H7 (cell line): ENCODE results near the gene CTCF. TPM values are rescaled to one million over a fixed set of nuclear protein-coding genes. Genes with fewer than 3 reads are reported as not detected.

ENCODE experiments used
- DNase-seq: peaks from one replicate; pipeline ENCODE4 v3.0.0; 2012
- H3K27me3 ChIP-seq: 2 replicates; pipeline ENCODE4 v1.6.0; 2011; ENCODE audit warnings: mild to moderate bottlenecking, low read length; ENCODE audit not compliant: control insufficient read depth, insufficient read depth
- H3K36me3 ChIP-seq: replicated peaks from 2 replicates; pipeline ENCODE4 v1.5.1; 2011; ENCODE audit warnings: low read length; ENCODE audit not compliant: control insufficient read depth, insufficient read depth
- H3K4me3 ChIP-seq: 2 replicates; pipeline ENCODE4 v1.5.1; 2011; ENCODE audit warnings: low read depth, mild to moderate bottlenecking, control low read depth, low read length, moderate library complexity; ENCODE audit not compliant: insufficient read depth
- total RNA-seq: library from RNA; depleted of rRNA; stranded (reverse); fragments of >200 nt; shearing (Covaris generic); gene quantifications from 2 replicates; pipeline ENCODE4 v1.2.3, GENCODE V29; 2014

CTCF gene
- total RNA-seq, 1 experiment from 2014 or later, result 35.7 TPM

DNA sequence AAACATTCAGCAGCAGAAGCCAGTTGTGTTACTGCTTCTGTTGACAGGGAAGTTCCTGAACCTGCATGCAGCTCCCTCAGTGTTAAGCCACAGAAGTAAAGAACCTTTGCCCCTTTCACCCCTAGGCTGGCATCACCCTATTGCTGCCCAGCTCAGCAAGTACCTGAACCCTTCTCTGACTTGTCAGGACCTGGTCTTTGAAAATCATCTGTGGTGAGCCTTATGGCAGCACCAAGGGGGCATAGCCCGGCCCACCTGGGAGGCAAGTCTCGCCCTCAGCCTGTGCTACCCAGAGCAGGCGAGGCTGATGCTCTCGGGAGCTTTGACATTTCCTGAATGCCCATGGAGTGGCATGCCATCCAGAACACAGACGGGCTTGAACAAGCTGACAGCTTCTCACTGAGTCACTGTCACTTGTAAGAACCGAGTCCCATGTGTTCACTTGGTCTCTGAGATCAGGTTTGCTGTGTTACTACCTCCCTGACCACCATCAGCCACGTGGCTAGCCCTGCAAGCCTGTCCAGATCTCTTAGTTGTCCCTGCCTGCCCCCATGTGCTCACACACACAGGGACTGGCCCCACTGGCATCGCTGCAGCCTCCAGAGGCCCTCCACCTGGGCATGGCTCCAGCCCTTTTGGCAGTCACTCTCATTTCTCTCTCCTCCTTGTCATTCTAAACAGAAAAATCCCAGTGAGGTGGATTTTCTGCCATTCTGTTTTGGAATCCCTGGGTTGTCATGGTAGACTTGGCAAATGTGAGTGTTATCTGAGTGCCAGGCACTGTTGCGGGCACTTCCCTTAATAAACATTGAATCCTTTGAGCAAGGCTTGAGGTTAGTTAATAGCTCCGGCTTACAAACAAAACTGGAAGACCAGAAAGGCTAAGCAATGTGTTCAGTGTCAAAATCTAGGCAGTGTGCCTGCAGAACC is 79.7 kb downstream of the CTCF start:
- peaks cover 20% of the 10 kb centered on the region; the same call in 1 of the 2 replicates for H3K27me3 ChIP-seq
- DNase-seq, result peak; percentile 48
- H3K36me3 ChIP-seq, result peaks cover 2% of the 10 kb centered on the region; the same call in 1 of the 2 replicates
- H3K4me3 ChIP-seq, result no peak overlapping the region

DNA sequence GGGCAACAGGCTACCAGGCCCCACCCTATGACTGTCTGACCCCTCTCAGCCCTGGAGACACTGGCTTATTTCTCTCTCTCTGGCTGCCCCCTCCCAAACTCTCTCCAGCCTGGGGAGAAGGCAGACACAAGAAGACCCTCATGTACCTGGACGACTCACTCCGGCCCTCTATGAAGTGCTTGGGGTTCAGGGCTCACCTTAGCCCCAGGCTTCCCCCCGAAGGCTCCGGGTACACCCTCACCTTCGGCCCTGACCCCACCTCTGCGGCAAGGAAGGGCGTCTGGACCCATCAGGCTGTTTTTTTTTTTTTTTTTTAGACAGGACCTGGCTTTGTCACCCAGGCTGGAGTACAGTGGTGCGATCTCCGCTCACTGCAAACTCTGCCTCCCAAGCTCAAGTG is 81.7 kb downstream of the CTCF start:
- no peak overlapping the region for H3K4me3 ChIP-seq
- H3K36me3 ChIP-seq, result no peaks in the 10 kb centered on the region; the same call in 1 of the 2 replicates
- peak; percentile 37 for DNase-seq
- H3K27me3 ChIP-seq, result peaks cover 40% of the 10 kb centered on the region

DNA sequence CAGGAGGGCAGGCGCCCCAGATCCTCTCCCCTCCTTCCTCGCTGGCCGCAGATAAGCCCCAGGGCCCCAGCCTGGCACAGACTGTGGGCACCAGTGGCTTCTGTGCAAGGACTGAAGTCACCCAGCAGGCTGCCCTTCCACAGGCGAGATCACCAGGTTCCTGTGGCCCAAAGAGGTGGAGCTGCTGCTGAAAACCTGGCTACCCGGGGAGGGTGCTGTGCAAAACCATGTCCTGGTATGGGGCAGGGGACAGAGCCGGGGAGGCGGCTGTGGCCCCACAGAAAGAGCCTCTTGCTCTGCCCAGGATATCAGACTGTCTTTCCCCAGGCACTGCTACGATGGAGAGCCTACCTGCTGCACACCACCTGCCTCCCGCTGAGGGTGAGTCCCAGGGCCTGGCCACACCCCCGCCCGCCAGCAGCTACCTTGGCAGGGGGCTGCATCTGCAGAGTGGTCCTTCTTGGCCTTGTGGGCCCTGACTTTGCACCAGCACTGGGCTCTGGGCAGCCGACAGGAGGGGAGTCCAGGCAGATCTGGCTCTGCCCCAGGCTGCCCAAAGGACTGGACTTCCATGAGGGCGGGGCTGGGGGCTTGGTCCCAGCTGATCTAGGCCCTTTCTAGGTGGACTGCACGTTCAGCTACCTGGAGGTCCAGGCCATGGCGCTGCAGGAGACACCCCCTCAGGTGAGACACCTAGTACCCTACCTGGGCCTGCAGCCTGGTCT is 83.2 kb downstream of the CTCF start:
- H3K36me3 ChIP-seq, result peaks cover 2% of the 10 kb centered on the region
- peak; percentile 71 for DNase-seq
- peaks cover 52% of the 10 kb centered on the region for H3K27me3 ChIP-seq
- H3K4me3 ChIP-seq, result peak overlapping the region; percentile 42

GRCh38 chr16:67647111-67647651 is 84.9 kb downstream of the CTCF start:
- Histone ChIP-seq H3K4me3 (no peak overlapping the region), H3K27me3 (peaks cover 67% of the 10 kb centered on the region), H3K36me3 (peaks cover 4% of the 10 kb centered on the region)
- peak; percentile 56 for DNase-seq

DNA sequence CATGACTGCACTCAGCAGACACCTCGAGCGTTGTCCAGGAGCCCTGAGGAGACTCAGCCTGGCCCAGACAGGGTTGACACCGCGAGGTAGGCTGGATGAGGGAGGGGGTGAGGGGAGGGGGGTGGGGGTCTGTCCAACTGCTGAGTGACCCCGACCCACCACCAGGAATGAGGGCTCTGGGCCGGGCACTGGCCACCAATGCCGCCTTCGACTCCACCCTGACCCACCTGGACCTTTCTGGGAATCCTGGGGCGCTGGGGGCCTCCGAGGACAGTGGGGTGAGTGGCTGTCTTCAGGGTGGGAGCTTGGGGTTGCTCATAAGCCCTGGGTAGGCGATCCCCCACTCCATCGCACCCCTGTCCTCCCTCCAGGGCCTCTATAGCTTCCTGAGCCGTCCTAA is 85.4 kb downstream of the CTCF start:
- Histone ChIP-seq H3K36me3 (peaks cover 4% of the 10 kb centered on the region), H3K4me3 (no peak overlapping the region), H3K27me3 (peaks cover 72% of the 10 kb centered on the region)
- DNase-seq, result no peak

DNA sequence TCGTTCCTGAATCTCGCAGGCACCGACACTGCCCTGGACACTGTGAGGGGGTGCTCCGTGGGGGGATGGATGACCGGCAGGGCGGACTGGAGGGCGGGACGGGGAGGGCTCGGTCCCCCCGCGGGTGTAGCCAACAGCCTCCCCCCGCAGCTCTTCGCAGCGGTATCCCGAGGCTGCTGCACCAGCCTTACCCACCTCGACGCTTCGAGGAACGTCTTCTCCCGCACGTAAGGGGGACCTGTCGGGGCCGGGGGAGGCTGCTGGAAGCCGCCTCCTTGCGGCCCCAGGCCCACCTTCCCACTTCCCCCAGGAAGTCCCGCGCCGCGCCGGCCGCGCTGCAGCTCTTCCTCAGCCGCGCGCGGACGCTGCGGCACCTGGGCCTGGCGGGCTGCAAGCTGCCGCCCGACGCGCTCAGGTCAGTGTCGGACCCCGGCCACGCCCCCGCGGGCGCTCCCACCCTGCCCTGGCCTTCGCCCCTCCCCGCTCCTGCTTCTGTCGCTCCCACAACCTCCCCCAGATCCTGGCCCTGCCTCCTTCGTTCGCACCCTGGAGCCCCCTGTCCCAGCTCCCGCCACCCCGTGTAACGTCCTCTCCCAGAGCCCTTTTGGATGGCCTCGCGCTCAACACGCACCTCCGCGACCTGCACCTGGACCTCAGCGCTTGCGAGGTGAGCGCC is 85.9 kb downstream of the CTCF start:
- peak; percentile 65 for DNase-seq
- H3K4me3 ChIP-seq, result no peak overlapping the region
- H3K27me3 ChIP-seq, result peaks cover 74% of the 10 kb centered on the region
- H3K36me3 ChIP-seq, result peaks cover 4% of the 10 kb centered on the region

DNA sequence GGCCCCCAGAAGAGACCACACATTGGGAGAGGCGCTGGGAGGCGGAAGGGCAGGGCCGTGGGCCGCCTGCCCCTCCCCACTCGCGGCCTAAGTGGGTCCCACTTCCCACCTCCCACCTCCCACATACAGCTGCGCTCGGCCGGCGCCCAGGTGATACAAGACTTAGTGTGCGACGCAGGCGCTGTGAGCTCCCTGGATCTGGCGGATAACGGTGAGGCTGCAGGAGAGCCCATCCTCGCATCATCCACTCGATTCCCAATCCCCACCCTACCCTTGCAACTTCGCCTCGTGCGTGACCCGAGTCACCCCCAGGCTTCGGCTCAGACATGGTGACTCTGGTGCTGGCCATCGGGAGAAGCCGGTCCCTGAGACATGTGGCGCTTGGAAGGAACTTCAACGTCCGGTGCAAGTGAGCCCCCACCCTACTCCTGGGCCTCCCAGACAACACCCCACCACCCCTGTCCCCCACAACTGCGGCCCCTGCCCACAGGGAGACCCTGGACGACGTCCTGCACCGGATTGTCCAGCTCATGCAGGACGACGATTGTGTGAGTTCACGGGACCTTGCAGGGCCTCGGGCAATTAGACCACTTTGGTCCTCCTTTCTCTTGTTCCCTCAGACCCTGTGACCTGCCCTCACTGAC is 86.6 kb downstream of the CTCF start:
- no peak overlapping the region for H3K4me3 ChIP-seq
- H3K36me3 ChIP-seq, result peaks cover 4% of the 10 kb centered on the region
- DNase-seq, result peak; percentile 64
- H3K27me3 ChIP-seq, result peaks cover 80% of the 10 kb centered on the region

- DNase-seq, result peak; percentile 99
- Histone ChIP-seq H3K36me3 (peaks cover 4% of the 10 kb centered on the region), H3K27me3 (peaks cover 83% of the 10 kb centered on the region), H3K4me3 (peak overlapping the region; percentile 9; the same call in 1 of the 2 replicates)
Measured at GRCh38 chr16:67649494-67649931, 87.2 kb downstream of the CTCF start.

DNA sequence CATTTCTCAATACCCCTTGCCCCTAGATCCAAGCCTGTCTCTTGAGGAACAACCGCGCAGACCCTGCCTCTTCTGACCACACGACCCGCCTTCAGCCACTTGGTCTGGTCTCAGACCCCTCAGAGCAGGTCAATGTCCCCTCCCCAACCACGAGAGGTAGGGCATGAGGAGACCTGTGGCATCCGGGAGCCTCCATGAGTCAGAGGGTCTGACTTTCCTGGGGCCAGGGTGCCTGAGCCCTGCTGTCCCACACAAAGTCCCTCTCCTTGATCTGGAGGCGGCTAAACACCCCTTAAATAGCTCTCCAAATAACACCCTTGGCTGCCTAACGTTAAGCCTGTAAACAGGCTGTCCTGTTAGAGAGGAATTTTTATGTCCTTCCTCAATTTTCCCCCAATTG is 87.7 kb downstream of the CTCF start:
- Histone ChIP-seq H3K27me3 (peaks cover 87% of the 10 kb centered on the region), H3K4me3 (no peak overlapping the region), H3K36me3 (peaks cover 5% of the 10 kb centered on the region)
- DNase-seq, result no peak

GRCh38 chr16:67651039-67651438 is 88.7 kb downstream of the CTCF start:
- DNase-seq, result no peak
- Histone ChIP-seq H3K27me3 (peaks cover 83% of the 10 kb centered on the region), H3K4me3 (no peak overlapping the region), H3K36me3 (peaks cover 5% of the 10 kb centered on the region)

- Histone ChIP-seq H3K4me3 (no peak overlapping the region), H3K27me3 (peaks cover 79% of the 10 kb centered on the region), H3K36me3 (peaks cover 5% of the 10 kb centered on the region)
- DNase-seq, result no peak
Measured at GRCh38 chr16:67651847-67652246, 89.5 kb downstream of the CTCF start.

- DNase-seq, result peak; percentile 100
- Histone ChIP-seq H3K4me3 (peak overlapping the region; percentile 46; the same call in 1 of the 2 replicates), H3K36me3 (peaks cover 8% of the 10 kb centered on the region), H3K27me3 (peaks cover 71% of the 10 kb centered on the region)
Measured at GRCh38 chr16:67652578-67653127, 90.3 kb downstream of the CTCF start.

DNA sequence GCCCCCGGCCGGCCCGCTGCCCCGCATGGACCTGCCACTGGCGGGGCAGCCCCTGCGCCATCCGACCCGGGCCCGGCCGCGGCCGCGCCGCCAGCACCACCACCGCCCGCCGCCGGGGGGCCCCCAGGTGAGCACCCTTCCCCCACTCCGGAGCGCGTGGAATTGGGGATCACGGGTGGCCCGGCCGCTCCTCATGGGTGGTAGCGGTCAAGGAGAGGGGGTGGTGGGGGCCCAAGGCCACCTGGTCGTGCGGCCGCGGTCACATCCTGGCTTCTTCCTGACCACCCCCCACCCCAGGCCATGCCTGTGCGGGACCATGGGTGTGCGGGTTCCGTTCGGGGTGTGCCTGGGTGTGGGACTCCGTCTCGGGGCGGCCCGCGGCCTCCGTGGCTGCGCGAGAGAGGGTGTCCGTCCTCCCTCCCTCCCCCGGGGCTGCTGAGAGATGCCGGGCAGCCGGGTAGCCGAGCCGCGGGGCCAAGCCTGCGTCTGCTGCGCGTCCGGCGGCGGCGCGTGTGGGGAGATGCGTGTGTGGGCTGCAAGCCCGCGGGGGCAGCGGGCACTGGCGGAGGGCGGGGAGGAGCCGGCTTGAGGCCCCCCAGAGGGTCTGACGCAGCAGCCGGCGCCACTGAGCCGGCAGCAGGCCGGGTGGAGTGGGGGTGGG is 90.9 kb downstream of the CTCF start:
- Histone ChIP-seq H3K36me3 (peaks cover 9% of the 10 kb centered on the region), H3K4me3 (peak overlapping the region; percentile 46), H3K27me3 (peaks cover 65% of the 10 kb centered on the region)
- peak; percentile 86 for DNase-seq
